Measurements from ENCODE around the gene PDE8B.
A peak's percentile ranks its signal among the peaks of the same experiment; 100 is the strongest.

PDE8B gene

GRCh38 chr5:77418162-77418561, 207.7 kb downstream of the PDE8B start:
- DNase-seq, result no peak

GRCh38 chr5:77418601-77419581, 208.4 kb downstream of the PDE8B start:
- peak; percentile 30 for DNase-seq

- DNase-seq, result no peak
These were observed 209.4 kb downstream of the PDE8B start for GRCh38 chr5:77419644-77420582.

GRCh38 chr5:77420940-77421339, 210.5 kb downstream of the PDE8B start:
- DNase-seq, result no peak

GRCh38 chr5:77423022-77423750, 212.7 kb downstream of the PDE8B start:
- peak; percentile 77 for DNase-seq

GRCh38 chr5:77424921-77425320, 214.4 kb downstream of the PDE8B start:
- no peak for DNase-seq

- DNase-seq, result no peak
These were observed 214.9 kb downstream of the PDE8B start for GRCh38 chr5:77425420-77425819.

- no peak for DNase-seq
These were observed 215.6 kb downstream of the PDE8B start for GRCh38 chr5:77425998-77426659.

- peak; percentile 82 for DNase-seq
These were observed 216.2 kb downstream of the PDE8B start for GRCh38 chr5:77426670-77427069.

- DNase-seq, result no peak
These were observed 217.5 kb downstream of the PDE8B start for GRCh38 chr5:77427998-77428397.

- DNase-seq, result no peak
These were observed 218.0 kb downstream of the PDE8B start for GRCh38 chr5:77428526-77428925.

- DNase-seq, result peak; percentile 71
These were observed 220.2 kb downstream of the PDE8B start for GRCh38 chr5:77430726-77431125.

GRCh38 chr5:77431286-77431685, 220.8 kb downstream of the PDE8B start:
- peak; percentile 49 for DNase-seq

- no peak for DNase-seq
These were observed 221.2 kb downstream of the PDE8B start for GRCh38 chr5:77431719-77432118.

- no peak for DNase-seq
These were observed 226.7 kb downstream of the PDE8B start for GRCh38 chr5:77437194-77437593.

GRCh38 chr5:77438071-77438470, 227.6 kb downstream of the PDE8B start:
- no peak for DNase-seq

GRCh38 chr5:77443670-77444069, 233.2 kb downstream of the PDE8B start:
- no peak for DNase-seq

GRCh38 chr5:77444356-77444755, 233.9 kb downstream of the PDE8B start:
- peak; percentile 56 for DNase-seq

GRCh38 chr5:77448831-77449230, 238.4 kb downstream of the PDE8B start:
- no peak for DNase-seq

GRCh38 chr5:77449277-77449676, 238.8 kb downstream of the PDE8B start:
- no peak for DNase-seq

- DNase-seq, result no peak
These were observed 239.5 kb downstream of the PDE8B start for GRCh38 chr5:77449981-77450380.

- DNase-seq, result no peak
These were observed 241.9 kb downstream of the PDE8B start for GRCh38 chr5:77452351-77452750.

Data from EL (cell line).